ENCODE data around the gene TAS2R41.

The TAS2R41 gene

DNA sequence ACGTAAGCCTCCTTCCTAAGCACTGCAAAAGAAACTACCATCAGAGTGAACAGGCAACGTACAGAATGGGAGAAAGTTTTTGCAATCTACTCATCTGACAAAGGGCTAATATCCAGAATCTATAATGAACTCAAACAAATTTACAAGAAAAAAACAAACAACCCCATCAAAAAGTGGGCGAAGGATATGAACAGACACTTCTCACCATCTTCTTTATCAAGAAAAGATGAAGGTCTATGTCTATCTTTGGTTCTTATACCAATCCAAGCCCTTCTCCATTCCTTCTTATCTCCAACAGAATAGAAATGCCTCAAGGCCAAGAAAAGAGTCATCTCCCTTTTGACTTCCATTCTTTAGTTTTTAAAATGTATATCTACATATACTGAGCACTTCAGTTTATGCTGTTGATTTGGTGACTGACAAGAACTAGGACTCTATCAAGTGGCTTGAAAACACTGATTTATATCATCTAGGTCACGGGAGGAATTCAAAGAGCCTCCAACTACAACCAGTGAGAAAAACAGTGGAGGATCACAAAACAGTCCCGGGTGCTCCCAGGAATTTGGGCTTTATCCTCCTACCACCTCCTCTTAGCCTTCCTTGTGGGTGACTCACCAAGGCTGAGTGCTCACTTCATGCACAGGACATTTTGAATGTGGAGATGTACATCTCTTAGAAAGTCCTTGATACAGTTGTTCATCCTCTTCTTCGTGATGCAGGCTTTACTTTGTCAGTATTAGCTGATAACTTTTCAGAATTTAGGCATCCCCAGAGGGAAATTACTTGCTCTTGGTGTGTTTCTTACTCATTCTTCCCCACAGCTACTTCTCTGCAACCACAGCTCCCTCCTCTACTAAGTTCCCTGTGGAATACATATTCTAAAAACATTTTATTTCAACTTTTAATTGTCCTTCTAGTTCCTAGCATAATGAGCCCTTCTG is 15.4 kb downstream of the TAS2R41 start:
- in situ Hi-C loops (cut with MboI; ENCODE audit: low sequenced_read_pairs) = no loop called here

DNA sequence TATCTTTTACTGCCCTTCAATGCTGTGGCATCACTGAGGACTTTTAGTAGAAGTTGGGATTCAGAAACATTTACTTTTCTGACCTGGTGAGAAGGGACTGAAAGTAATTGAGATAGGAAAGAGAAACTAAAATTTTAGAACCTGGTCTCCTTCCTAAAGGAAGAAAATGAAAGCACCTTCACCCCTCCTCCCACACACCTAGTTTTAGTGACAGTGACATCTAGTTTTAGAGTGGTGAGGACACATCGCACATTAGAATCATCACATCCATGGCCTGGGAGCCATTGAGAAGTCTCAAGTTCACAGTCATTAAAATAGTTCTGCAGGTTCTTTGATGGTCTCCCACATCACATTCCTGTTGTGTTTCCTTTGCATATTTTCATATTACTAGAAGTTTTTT is 16.1 kb downstream of the TAS2R41 start:
- in situ Hi-C loops (cut with MboI; ENCODE audit: low sequenced_read_pairs) = no loop called here

GRCh38 chr7:143494622-143495021 is 16.9 kb downstream of the TAS2R41 start:
- in situ Hi-C loops (cut with MboI; ENCODE audit: low sequenced_read_pairs) = no loop called here

DNA sequence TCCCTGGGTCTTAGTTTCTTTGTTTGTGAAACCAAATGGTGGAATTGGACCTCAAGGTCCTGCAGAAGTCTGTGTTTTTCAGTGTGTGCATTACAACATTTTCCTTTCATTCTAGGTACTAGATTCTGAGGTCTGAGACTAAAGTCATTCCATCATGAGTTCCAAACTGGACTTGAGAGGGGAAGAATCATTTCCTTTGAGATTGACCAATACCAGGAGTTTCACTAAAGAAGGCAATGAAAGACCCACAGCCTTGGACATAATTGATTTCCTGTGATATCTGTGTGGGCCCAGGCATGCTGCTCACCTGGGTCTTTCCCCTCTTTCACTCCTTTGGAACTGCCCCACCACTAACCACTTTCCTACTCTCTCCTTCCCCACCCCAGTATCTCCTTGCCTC is 18.2 kb downstream of the TAS2R41 start:
- in situ Hi-C loops (cut with MboI; ENCODE audit: low sequenced_read_pairs) = no loop called here

GRCh38 chr7:143496263-143496662 is 18.6 kb downstream of the TAS2R41 start:
- in situ Hi-C loops (cut with MboI; ENCODE audit: low sequenced_read_pairs) = no loop called here

DNA sequence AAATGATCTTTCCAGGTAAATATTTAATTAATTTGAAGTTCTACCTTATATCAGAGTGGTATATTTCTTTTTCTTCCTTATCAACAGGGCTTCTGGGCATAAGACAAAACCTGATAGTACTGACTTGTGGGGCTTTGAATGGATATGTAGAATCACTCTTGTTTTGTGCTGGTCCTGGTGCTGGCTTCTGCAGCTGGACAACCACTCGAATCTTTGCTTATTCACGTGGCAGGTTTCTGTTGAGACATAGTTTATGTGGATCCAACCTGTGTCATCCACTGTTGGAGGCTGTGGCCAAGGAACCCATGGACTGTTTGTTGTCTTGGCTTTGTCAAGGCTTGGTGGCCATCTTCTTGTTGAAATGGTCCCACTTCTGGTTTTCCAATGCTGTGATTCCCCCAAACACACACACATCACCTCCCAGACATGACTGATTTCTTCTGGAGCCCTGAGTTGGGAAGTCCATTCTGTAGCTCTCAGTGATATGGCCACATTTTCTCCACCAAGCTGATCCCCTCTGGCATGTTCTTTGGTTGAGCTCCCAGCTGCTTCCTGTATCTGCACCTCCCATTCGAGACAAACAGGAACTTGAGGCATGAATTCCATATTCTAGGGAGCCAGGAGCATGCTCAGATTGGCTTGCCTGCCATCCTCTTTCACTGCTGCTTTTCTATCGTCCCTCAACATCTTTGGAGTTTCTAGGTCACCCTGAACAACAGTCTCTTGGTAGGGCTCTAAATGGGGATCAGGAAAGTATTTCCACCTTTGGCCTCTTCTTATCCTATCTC is 19.5 kb downstream of the TAS2R41 start:
- in situ Hi-C loops (cut with MboI; ENCODE audit: low sequenced_read_pairs) = no loop called here

DNA sequence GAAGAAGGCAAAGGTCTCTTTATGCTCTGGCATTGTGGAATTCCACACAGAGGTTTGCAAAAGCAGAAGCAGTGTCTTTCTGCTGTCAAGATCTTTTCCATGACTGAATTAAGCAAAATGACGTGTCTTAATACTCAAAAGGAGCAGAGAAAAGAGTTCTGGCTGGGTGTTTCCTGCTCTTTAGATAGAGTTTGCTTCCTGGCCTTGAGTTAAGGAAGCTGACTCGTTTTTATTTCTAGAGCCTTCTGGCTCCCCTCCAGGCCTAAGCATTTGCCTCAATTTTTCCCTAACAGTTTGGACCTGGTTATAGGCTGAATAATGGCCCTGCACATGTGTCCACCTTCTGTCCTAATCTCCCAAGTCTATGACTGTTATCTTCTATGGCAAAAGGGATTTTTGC is 21.6 kb downstream of the TAS2R41 start:
- in situ Hi-C loops (cut with MboI; ENCODE audit: low sequenced_read_pairs) = no loop called here

DNA sequence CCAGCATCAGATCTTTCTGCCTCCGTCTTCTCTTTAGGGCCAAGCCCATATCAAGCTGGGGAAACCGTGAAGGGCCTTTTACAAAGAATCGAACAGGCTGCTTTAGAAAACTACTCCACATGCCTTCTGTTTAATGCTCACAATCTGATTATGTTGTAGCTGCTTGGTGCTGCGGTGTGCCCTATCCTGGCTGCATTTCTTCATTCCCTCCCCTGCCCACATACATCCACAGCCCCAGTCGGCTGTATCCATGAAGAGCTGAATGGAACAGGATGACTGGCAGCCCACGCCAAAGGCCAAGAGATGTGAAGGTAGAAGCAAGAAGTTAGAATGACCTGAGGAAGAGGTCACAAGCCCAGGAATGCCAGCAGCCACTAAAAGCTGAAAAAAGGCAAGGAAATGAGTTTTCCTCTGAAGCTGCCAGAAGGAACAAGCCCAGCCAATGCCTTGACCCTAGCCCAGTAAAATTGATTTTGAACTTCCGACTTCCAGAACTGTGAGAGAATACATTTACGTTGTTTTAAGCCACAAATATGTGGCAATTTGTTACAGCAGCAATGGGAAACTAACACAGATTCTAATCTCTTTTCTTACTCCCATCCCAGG is 22.2 kb downstream of the TAS2R41 start:
- in situ Hi-C loops (cut with MboI; ENCODE audit: low sequenced_read_pairs) = no loop called here

- in situ Hi-C loops (cut with MboI; ENCODE audit: low sequenced_read_pairs) = no loop called here
Measured at GRCh38 chr7:143503261-143503660, 25.6 kb downstream of the TAS2R41 start.

DNA sequence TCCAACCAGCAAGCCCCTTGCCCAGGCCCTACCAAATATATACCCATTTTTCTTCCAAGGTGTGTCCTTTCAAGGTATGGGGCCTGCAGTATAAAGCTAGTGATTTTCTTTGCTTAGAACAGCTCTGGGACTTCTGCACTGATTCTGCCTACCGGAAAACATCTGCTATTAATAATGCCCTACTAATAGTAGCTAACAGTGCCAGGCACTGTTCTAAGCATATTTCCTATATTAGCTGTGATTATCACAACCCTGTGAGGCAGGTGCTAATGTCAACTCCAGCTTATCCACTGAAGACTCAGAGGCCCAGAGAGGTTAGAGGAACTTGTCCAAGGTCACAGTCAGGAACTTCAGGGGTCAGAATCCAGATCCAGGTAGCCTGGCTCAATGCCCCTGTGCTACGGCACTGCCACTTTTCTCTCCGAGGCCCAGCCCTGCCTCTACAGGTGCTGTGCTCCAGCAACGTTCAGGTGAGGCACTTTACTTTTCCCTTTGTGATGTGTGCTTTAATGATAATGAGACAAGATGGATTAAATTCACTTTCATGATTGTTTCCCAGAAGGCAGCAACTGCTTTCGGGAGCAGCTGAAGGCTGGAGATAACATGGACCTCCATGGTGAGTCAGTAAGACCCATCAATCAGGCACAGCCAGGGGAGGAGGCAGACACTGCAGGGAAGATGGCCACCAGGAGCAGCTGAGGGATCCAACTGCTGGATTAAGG is 26.7 kb downstream of the TAS2R41 start:
- in situ Hi-C loops (cut with MboI; ENCODE audit: low sequenced_read_pairs) = no loop called here

- in situ Hi-C loops (cut with MboI; ENCODE audit: low sequenced_read_pairs) = no loop called here
Measured at GRCh38 chr7:143504937-143505297, 27.2 kb downstream of the TAS2R41 start.

DNA sequence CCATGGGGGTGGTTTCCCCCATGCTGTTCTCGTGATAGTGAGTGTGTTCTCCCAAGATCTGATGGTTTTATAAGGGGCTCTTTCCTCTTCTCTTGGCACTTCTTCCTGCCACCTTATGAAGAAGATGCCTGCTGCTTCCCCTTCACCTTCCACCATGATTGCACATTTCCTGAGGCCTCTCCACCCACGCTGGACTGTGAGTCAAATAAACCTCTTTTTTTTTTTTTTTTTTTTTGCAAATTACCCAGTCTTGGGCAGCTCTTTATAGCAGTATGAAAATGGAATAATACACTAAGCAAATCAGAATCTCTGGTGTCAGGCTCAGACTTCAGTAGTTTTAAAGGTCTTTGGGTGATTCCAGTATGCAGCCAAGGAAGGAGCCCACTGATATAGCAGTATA is 28.2 kb downstream of the TAS2R41 start:
- in situ Hi-C loops (cut with MboI; ENCODE audit: low sequenced_read_pairs) = no loop called here

- in situ Hi-C loops (cut with MboI; ENCODE audit: low sequenced_read_pairs) = no loop called here
Measured at GRCh38 chr7:143507094-143507518, 29.4 kb downstream of the TAS2R41 start.

- in situ Hi-C loops (cut with MboI; ENCODE audit: low sequenced_read_pairs) = no loop called here
Measured at GRCh38 chr7:143507534-143508055, 29.9 kb downstream of the TAS2R41 start.

DNA sequence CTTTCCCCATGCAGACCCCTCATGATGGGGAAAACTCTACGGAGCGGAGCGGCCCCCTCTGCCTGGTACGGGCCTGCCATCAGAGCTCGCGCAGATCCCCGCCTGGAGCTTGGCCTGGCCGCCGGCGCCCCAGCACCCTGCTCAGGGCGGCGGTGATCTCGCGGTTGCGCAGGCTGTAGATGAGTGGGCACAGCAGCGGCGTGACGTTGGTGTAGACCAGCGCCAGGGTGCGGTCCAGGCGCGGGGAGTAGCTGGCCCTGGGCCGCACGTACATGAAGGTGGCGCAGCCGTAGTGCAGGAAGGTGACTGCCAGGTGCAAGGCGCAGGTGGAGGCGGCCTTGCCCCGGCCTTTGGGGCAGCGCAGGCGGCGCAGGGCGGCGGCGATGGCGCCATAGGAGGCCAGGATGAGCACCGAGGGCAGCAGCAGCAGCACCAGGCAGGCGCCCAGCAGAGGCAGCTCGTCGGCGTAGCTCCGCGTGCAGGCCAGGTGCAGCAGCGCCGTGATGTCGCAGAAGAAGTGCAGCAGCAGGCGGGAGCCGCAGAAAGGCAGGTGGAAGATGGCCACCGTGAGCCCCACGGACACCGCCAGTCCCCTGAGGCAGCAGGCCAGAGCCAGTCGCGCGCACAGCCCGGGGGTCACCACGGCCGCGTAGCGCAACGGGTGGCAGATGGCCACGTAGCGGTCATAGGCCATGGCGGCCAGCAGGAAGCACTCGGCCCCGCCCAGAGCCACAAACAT is 33.4 kb downstream of the TAS2R41 start:
- in situ Hi-C loops (cut with MboI; ENCODE audit: low sequenced_read_pairs) = no loop called here

DNA sequence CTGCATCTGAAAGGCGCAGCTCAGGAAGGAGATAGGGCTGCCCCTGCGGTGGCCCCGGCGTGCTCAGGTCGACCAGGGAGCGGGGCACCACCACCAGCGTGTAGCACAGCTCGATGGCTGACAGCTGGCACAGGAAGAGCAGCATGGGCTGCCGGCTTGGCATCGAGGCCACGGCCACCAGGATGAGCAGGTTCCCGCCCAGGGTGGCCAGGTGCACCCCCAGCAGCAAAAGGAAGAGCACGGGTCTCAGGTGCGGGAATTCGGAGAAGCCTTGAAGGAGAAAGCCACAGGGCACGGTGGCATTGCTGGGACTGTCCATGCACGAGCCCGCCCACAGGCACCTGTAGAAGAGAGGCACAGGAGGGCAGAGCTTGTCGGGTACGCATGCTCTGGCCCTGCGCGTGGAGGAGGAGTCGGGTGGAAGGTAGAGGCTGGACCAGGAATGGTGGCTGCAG is 33.9 kb downstream of the TAS2R41 start:
- in situ Hi-C loops (cut with MboI; ENCODE audit: low sequenced_read_pairs) = no loop called here

DNA sequence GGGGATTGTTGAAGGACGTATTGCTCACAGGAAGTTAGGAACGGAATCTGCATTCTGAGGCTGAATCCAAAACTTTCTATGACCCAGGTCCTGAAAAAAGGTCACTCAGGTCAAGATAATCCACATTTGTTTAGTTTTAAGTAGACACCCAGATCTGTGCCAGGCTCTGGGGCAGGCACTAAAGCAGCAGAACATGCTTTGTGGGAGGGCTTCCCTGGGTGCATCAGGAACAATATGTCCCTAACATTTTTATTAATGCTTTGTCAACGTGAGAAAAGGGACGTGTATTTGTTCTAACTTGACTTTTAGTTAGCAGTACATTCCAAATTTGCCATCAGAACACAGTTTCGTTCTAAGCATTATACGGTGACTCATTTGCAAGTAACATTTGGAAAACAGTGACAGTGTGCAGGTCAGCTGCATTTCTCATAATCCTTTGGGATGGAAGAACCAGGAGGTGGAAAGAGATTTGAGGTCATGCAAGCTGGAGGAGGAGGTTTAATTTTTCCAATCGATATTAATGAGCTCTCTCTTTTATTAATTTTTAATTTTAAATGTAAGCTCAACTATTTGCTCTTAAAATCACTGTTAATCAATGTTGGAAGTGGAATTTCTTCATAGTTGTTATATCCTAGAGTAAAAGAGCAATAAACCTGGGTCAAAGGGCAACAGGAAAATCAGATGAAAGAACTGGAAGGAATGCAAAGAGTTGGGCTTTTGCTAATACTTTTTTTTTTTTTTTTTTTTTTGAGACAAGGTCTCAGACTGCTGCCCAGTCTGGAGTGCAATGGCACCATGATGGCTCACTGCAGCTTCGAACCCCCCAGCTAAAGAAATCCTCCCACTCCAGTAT is 35.0 kb downstream of the TAS2R41 start:
- in situ Hi-C loops (cut with MboI; ENCODE audit: low sequenced_read_pairs) = no loop called here

GRCh38 chr7:143514487-143514886 is 36.8 kb downstream of the TAS2R41 start:
- in situ Hi-C loops (cut with MboI; ENCODE audit: low sequenced_read_pairs) = no loop called here
